ENCODE measurements around the gene SNX9.
"Not testable (repeated sequence)": the region's sequence is repeated elsewhere in the genome, so short reads cannot be mapped to it uniquely, and the experiment has no call there.

SNX9 gene

GRCh38 chr6:157823001-157823527 lies at the start of gene SNX9:
SNX9 (plus strand) TSS chr6:157823246; CDS start chr6:157823435, 189 bp downstream.
- peak; percentile 70 for DNase-seq (ENCODE audit: low spot score)

DNA sequence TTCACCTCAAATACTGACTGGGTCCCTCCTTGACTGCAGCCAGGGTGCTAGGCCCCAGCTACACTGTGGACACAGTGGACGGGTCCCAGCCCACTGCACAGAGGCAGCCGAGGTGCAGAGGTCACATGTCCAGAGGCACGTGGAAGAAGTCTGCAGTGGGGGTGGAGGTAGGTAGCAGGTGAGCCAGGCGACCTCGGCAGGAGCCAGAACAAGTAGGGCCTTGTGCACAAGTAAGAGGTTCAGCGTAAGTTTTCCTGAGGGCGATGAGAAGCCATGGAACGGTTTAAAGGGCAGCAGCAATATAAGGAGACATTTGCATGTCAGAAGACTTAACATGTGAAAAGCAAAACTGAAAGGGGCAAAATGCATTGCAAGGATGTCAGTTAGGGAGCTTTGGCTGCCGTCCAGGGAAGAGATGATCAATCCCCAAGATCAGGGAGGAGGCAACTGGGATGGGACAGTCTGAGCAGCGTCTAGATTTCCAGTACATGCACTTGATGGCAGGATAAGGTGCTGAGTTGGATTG lies 49.7 kb upstream of the SNX9 start:
- DNase-seq (ENCODE audit: low spot score) = no peak

- no peak for DNase-seq (ENCODE audit: low spot score)
These were observed 48.6 kb upstream of the SNX9 start for GRCh38 chr6:157774153-157775135.

GRCh38 chr6:157775376-157775775 lies 47.7 kb upstream of the SNX9 start:
- no peak for DNase-seq (ENCODE audit: low spot score)

DNA sequence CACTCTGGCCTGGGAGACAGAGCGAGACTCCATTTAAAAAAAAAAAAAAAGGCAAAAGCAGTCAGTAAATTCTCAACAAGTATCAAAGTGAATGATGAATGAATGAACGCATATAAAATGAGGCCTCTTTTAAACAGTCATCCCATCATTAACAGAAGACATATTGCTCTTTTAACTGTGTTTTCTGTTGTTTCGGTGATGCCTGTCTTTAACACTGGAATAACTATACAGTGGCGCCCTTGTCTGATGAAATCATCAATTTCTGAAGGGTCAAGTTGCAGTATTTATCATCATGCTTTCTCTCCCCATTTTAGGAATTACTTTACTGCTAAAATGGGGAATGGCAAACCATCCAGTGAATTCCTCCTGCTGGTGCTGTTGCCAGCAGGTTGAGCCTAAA lies 45.7 kb upstream of the SNX9 start:
- DNase-seq (ENCODE audit: low spot score) = no peak

DNA sequence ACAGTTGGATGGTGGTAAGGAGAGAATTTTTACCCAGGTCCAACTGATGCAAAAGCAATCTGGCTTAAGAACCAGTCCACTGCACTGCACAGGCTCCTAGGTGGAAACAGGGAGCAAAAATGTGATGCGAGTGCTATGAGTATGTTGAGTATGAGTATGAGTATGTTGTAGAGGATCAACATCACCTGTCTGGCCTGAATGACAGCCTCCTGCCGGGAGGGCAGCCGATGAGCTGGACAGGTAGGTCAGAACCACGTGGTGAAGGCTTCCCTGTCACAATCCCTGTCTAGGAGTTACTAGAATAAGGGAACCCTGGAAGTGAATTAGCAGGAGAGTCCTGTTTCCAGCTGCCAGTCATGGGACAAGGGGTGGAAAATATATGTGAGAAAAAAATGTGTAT lies 44.3 kb upstream of the SNX9 start:
- no peak for DNase-seq (ENCODE audit: low spot score)

GRCh38 chr6:157779705-157780604 lies 43.1 kb upstream of the SNX9 start:
- DNase-seq (ENCODE audit: low spot score) = no peak

- no peak for DNase-seq (ENCODE audit: low spot score)
These were observed 37.4 kb upstream of the SNX9 start for GRCh38 chr6:157785636-157786035.

- DNase-seq (ENCODE audit: low spot score) = no peak
These were observed 36.8 kb upstream of the SNX9 start for GRCh38 chr6:157786221-157786620.

- no peak for DNase-seq (ENCODE audit: low spot score)
These were observed 36.0 kb upstream of the SNX9 start for GRCh38 chr6:157787080-157787479.

GRCh38 chr6:157788180-157788579 lies 34.9 kb upstream of the SNX9 start:
- no peak for DNase-seq (ENCODE audit: low spot score)

DNA sequence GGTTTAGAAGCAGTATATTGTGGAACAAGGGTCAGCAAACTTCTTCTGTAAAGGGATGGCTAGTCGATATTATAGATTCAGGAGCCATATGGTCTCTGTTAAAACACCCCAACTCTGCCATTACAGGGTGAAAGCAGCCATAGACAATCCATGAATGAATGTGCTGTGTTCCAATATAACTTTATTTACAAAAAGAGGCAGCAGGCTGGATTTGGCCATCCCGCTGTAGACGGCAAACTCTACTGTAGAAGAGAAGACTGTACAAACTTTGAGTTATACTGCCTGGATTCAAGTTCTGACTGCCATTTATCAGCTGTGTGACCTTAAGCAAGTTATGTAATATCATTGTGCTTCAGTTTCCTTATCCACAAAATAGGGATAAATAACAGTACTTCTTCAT lies 33.7 kb upstream of the SNX9 start:
- DNase-seq (ENCODE audit: low spot score) = no peak

- no peak for DNase-seq (ENCODE audit: low spot score)
These were observed 33.2 kb upstream of the SNX9 start for GRCh38 chr6:157789861-157790260.

GRCh38 chr6:157790548-157791160 lies 32.4 kb upstream of the SNX9 start:
- DNase-seq (ENCODE audit: low spot score) = no peak

GRCh38 chr6:157791450-157791849 lies 31.6 kb upstream of the SNX9 start:
- no peak for DNase-seq (ENCODE audit: low spot score)

DNA sequence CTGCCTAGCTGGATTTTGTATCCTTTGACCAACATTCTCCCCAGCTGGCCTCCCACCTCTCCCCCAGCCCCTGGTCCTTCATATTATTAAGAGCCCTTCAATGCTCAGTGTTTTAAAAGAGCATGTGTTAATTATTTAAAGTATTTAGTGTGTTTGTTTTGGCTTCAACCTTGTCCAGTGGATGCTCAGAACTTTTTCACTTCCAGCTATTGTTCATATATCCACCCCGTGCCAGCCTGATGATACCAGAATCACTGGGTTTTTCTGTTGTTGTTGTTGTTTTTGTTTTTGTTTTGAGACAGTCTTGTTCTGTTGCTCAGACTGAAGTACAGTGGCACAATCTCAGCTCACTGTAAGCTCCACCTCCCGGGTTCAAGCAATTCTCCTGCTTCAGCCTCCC lies 30.4 kb upstream of the SNX9 start:
- no peak for DNase-seq (ENCODE audit: low spot score)

DNA sequence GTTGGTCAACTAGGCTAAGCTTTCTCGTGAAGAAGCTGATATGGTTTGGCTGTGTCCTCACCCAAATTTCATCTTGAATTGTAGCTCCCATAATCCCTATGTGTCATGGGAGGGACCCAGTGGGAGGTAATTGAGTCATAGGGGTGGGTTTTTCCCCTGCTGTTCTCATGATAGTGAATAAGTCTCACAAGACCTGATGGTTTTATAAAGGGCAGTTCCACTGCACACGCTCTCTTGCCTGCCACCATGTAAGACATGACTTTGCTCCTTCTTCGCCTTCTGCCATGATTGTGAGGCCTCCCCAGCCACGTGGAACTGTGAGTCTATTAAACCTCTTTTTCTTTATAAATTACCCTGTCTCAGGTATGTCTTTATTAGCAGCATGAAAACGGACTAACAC lies 29.0 kb upstream of the SNX9 start:
- not testable (repeated sequence) for DNase-seq (ENCODE audit: low spot score)

GRCh38 chr6:157795841-157796240 lies 27.2 kb upstream of the SNX9 start:
- DNase-seq (ENCODE audit: low spot score) = no peak

- no peak for DNase-seq (ENCODE audit: low spot score)
These were observed 24.2 kb upstream of the SNX9 start for GRCh38 chr6:157798851-157799250.

GRCh38 chr6:157799561-157799960 lies 23.5 kb upstream of the SNX9 start:
- DNase-seq (ENCODE audit: low spot score) = not testable (repeated sequence)

GRCh38 chr6:157800420-157801237 lies 22.4 kb upstream of the SNX9 start:
- DNase-seq (ENCODE audit: low spot score) = no peak

Measured in putamen (tissue), 1 donor.